Neural cell (in vitro differentiated cells): ENCODE results near the gene TLX3. TPM values are rescaled to one million over a fixed set of nuclear protein-coding genes. Genes with fewer than 3 reads are reported as not detected.

ENCODE experiments used
- H2AFZ ChIP-seq: fragments of 200-600, 300-800 bp; sonication (generic), shearing (Covaris generic); 2 replicates; pipeline ENCODE4 v1.6.0; 2014; ENCODE audit warnings: low read depth, mild to moderate bottlenecking, antibody characterized with exemption, low read length, moderate library complexity
- H3F3A ChIP-seq: fragments of 200-600 bp; shearing (Covaris generic); 2 replicates; pipeline ENCODE4 v1.6.1; 2016; ENCODE audit warnings: mild to moderate bottlenecking, moderate library complexity, mixed read lengths, antibody characterized with exemption, low read length; ENCODE audit not compliant: insufficient read depth, poor library complexity, severe bottlenecking
- H3K27ac ChIP-seq: fragments of 200-600, 300-800 bp; sonication (generic), shearing (Covaris generic); 2 replicates; pipeline ENCODE4 v1.5.1; 2014; ENCODE audit warnings: mild to moderate bottlenecking, low read length, moderate library complexity
- H3K27me3 ChIP-seq: fragments of 300-800, 200-600 bp; sonication (generic), shearing (Covaris generic); 2 replicates; pipeline ENCODE4 v1.6.0; 2014; ENCODE audit warnings: mild to moderate bottlenecking, low read depth, low read length, moderate library complexity; ENCODE audit not compliant: insufficient read depth
- H3K36me3 ChIP-seq: fragments of 300-800, 200-600 bp; sonication (generic), shearing (Covaris generic); 2 replicates; pipeline ENCODE4 v1.5.1; 2014; ENCODE audit warnings: mild to moderate bottlenecking, antibody characterized with exemption, low read length, moderate library complexity; ENCODE audit not compliant: insufficient read depth
- H3K4me2 ChIP-seq: fragments of 300-800, 200-600 bp; sonication (generic), shearing (Covaris generic); 2 replicates; pipeline ENCODE4 v1.6.0; 2014; ENCODE audit warnings: mild to moderate bottlenecking, low read length
- H3K4me3 ChIP-seq: fragments of 300-800, 200-600 bp; sonication (generic), shearing (Covaris generic); 2 replicates; pipeline ENCODE4 v1.5.1; 2014; ENCODE audit warnings: mild to moderate bottlenecking, low read length, moderate library complexity
- H3K79me2 ChIP-seq: fragments of 200-600 bp; shearing (Covaris generic); replicated peaks from 2 replicates; pipeline ENCODE4 v1.6.0; 2014; ENCODE audit warnings: mild to moderate bottlenecking, low read length, moderate library complexity; ENCODE audit not compliant: insufficient read depth
- H3K9ac ChIP-seq: fragments of 300-800, 200-600 bp; sonication (generic), shearing (Covaris generic); 2 replicates; pipeline ENCODE4 v1.6.1; 2016; ENCODE audit warnings: mild to moderate bottlenecking, low read length, mixed read lengths
- H3K9me2 ChIP-seq: fragments of 200-600 bp; shearing (Covaris generic); 2 replicates; pipeline ENCODE4 v1.6.1; 2016; ENCODE audit warnings: mild to moderate bottlenecking, low read length, mixed read lengths; ENCODE audit not compliant: insufficient read depth
- H3K9me3 ChIP-seq: fragments of 200-600, 300-800 bp; sonication (generic), shearing (Covaris generic); 2 replicates; pipeline ENCODE4 v1.6.1; 2016; ENCODE audit warnings: mild to moderate bottlenecking, mixed run types, low read length, moderate library complexity, mixed read lengths
- H4K20me1 ChIP-seq: fragments of 200-600 bp; shearing (Covaris generic); 2 replicates; pipeline ENCODE4 v1.6.1; 2016; ENCODE audit warnings: mild to moderate bottlenecking, mixed run types; ENCODE audit not compliant: insufficient read depth
- CTCF ChIP-seq: fragments of 450-650 bp; IDR thresholded peaks from 2 replicates; pipeline ENCODE4 v1.5.1; 2014; ENCODE audit warnings: antibody characterized with exemption, mild to moderate bottlenecking, moderate library complexity; ENCODE audit not compliant: poor library complexity, severe bottlenecking
- EP300 ChIP-seq: fragments of 450-650 bp; conservative IDR thresholded peaks from 2 replicates; pipeline ENCODE4 v1.6.1; 2014; ENCODE audit warnings: antibody characterized with exemption, mild to moderate bottlenecking, moderate library complexity; ENCODE audit not compliant: poor library complexity, severe bottlenecking
- EZH2 ChIP-seq: fragments of 200-600, 300-800 bp; shearing (Covaris generic), sonication (generic); IDR thresholded peaks from 2 replicates; pipeline ENCODE4 v1.6.1; 2014; ENCODE audit warnings: antibody characterized with exemption, low read length, borderline replicate concordance, mild to moderate bottlenecking; ENCODE audit not compliant: insufficient read depth, poor library complexity, severe bottlenecking
- MXI1 ChIP-seq: fragments of 450-650 bp; conservative IDR thresholded peaks from 2 replicates; pipeline ENCODE4 v1.6.1; 2014; ENCODE audit warnings: antibody characterized with exemption, mild to moderate bottlenecking; ENCODE audit not compliant: poor library complexity, severe bottlenecking
- POLR2AphosphoS5 ChIP-seq: IDR thresholded peaks from 2 replicates; pipeline ENCODE4 v1.6.1; 2012
- RAD21 ChIP-seq: fragments of 450-650 bp; conservative IDR thresholded peaks from 2 replicates; pipeline ENCODE4 v1.6.1; 2014; ENCODE audit warnings: antibody characterized with exemption, mild to moderate bottlenecking, moderate library complexity
- REST ChIP-seq: IDR thresholded peaks from 2 replicates; pipeline ENCODE4 v1.6.1; 2012; ENCODE audit warnings: borderline replicate concordance
- SMC3 ChIP-seq: fragments of 450-650 bp; conservative IDR thresholded peaks from 2 replicates; pipeline ENCODE4 v1.6.1; 2014; ENCODE audit warnings: antibody characterized with exemption, mild to moderate bottlenecking, moderate library complexity; ENCODE audit not compliant: poor library complexity
- TAF1 ChIP-seq: IDR thresholded peaks from 2 replicates; pipeline ENCODE4 v1.6.1; 2012; ENCODE audit warnings: low read depth
- polyA plus RNA-seq: library from polyadenylated mRNA; depleted of rRNA; stranded (reverse); fragments of >200 nt; gene quantifications from 2 replicates; pipeline ENCODE4 v1.2.3, GENCODE V29; 2014

TLX3 gene
- polyA plus RNA-seq, 1 donor from 2014 or later: not detected

GRCh38 chr5:171316258-171317121, 7.4 kb downstream of the TLX3 start:
- Histone ChIP-seq H3F3A (no peaks in the 10 kb centered on the region), H2AFZ (no peak overlapping the region), H3K79me2 (no peaks in the 10 kb centered on the region), H3K9me3 (peaks cover 4% of the 10 kb centered on the region), H3K9ac (no peak overlapping the region), H3K27me3 (peaks cover 99% of the 10 kb centered on the region), H3K9me2 (no peaks in the 10 kb centered on the region), H3K4me3 (peak overlapping the region; percentile 3), H3K36me3 (no peaks in the 10 kb centered on the region), H3K4me2 (no peak overlapping the region), H4K20me1 (no peaks in the 10 kb centered on the region), H3K27ac (no peak overlapping the region)
- TF ChIP-seq REST (no peak), EZH2 (peak; percentile 97)

- no peaks in the 10 kb centered on the region for H3K36me3 ChIP-seq
- no peaks in the 10 kb centered on the region for H3K79me2 ChIP-seq
- no peak overlapping the region for H3K4me2 ChIP-seq
- no peak overlapping the region for H3K27ac ChIP-seq
- H2AFZ ChIP-seq: no peak overlapping the region
- TF ChIP-seq CTCF: no peak
- TF ChIP-seq POLR2AphosphoS5: no peak
- no peak for TF ChIP-seq RAD21
- no peak for TF ChIP-seq EZH2
- no peak for TF ChIP-seq EP300
- TF ChIP-seq REST: no peak
- no peak for TF ChIP-seq MXI1
- TF ChIP-seq TAF1: no peak
- TF ChIP-seq SMC3: no peak
- peaks cover 99% of the 10 kb centered on the region for H3K27me3 ChIP-seq
- no peaks in the 10 kb centered on the region for H3F3A ChIP-seq
- no peak overlapping the region for H3K4me3 ChIP-seq
- H3K9me2 ChIP-seq: no peaks in the 10 kb centered on the region
- peaks cover 4% of the 10 kb centered on the region for H3K9me3 ChIP-seq
- no peaks in the 10 kb centered on the region for H4K20me1 ChIP-seq
- no peak overlapping the region for H3K9ac ChIP-seq
These were observed 8.2 kb downstream of the TLX3 start for GRCh38 chr5:171317230-171317629.
